Heart left ventricle (tissue), 16 donors: Measurements from ENCODE around the gene KIAA1958. TPM values are rescaled to one million over a fixed set of nuclear protein-coding genes. Genes with fewer than 3 reads are reported as not detected.

ENCODE experiments used
- ATAC-seq, 4 donors: fragments of 200-7000 bp; cut with Tn5 transposase; one replicate each; pipeline ENCODE4 v1.9.1; 2020 to 2022; ENCODE audit warnings: moderate library complexity in 4 of 4, mild to moderate bottlenecking in 3 of 4, moderate number of reproducible peaks in 1 of 4
- DNase-seq, 5 donors: peaks; one replicate each; pipeline ENCODE4 v3.0.0-alpha.2; 2020
- H3K27ac ChIP-seq, 12 donors: fragments of 200-600 bp; sonication (generic) in 4 of 12; one replicate each; pipeline versions ENCODE4 v1.5.0 to v1.8.0; 2016 to 2022; ENCODE audit warnings: mild to moderate bottlenecking in 2 of 12
- H3K27me3 ChIP-seq, 9 donors: fragments of 200-600 bp; sonication (generic) in 2 of 9; one replicate each; pipeline versions ENCODE4 v1.5.1 to v1.8.0; 2016 to 2022; ENCODE audit warnings: mild to moderate bottlenecking in 3 of 9
- H3K36me3 ChIP-seq, 9 donors: fragments of 200-600 bp; sonication (generic) in 2 of 9; one replicate each; pipeline versions ENCODE4 v1.5.0 to v1.8.0; 2018 to 2022; ENCODE audit warnings: mild to moderate bottlenecking in 2 of 9
- H3K4me1 ChIP-seq, 12 donors: fragments of 200-600 bp; sonication (generic) in 4 of 12; one replicate each; pipeline versions ENCODE4 v1.5.0 to v1.8.0; 2016 to 2022; ENCODE audit warnings: mild to moderate bottlenecking in 3 of 12
- H3K4me3 ChIP-seq, 12 donors: fragments of 200-600 bp; sonication (generic) in 4 of 12; one replicate each; pipeline versions ENCODE4 v1.5.0 to v1.8.0; 2017 to 2022; ENCODE audit warnings: mild to moderate bottlenecking in 9 of 12, moderate library complexity in 4 of 12
- H3K9me3 ChIP-seq, 12 donors: fragments of 200-600 bp; sonication (generic) in 4 of 12; one replicate each; pipeline versions ENCODE4 v1.5.0 to v1.8.0; 2016 to 2022; ENCODE audit warnings: mild to moderate bottlenecking in 1 of 12
- POLR2A ChIP-seq, 2 donors: fragments of 450-650 bp; IDR thresholded peaks; one replicate each; pipeline ENCODE4 v1.6.1; 2017; ENCODE audit warnings: antibody characterized with exemption in 2 of 2, mild to moderate bottlenecking in 2 of 2, moderate library complexity in 2 of 2
- WGBS, 4 donors: extraction: QIAGEN DNeasy Blood & Tissue Kit in 2 of 4; methylation state at CpG; one replicate each; pipeline versions ENCODE4 v1.1.5 to v1.1.7; 2013 to 2018; 5-methylcytosine and 5-hydroxymethylcytosine counted together
- intact Hi-C, 10 donors: fragments of 100-400 bp; cut with DNase I; formaldehyde crosslinking; loops; one replicate each; pipeline versions ENCODE4 v1.11.1 to v1.14.2; 2022
- polyA plus RNA-seq, 2 donors: library from polyadenylated mRNA; stranded (reverse); fragments of 200-250 nt; gene quantifications; one replicate each; pipeline ENCODE4 v1.2.3, GENCODE V29; 2013
- total RNA-seq, 9 donors: library from RNA; depleted of rRNA in 2 of 9; stranded (reverse); fragments of >200 nt in 2 of 9; fragmentation: NEBNext Ultra II Directional in 3 of 9; extraction: Animal tissue kit (Norgen Biotek cat#: 25700) in 3 of 9; gene quantifications; one replicate each; pipeline versions ENCODE4 v1.1.0 to v1.2.4, GENCODE V29; 2016 to 2023
- TF ChIP-seq, protein P1 (sequence below), 12 donors: fragments of 200-600 bp; sonication (generic) in 4 of 12; IDR thresholded peaks; one replicate each; pipeline versions ENCODE4 v1.5.0 to v1.8.0; 2018 to 2022; ENCODE audit warnings: antibody characterized with exemption in 12 of 12, mild to moderate bottlenecking in 5 of 12
- donor health status: ischemic (EF 13 %, LVEDD 7.1; RV severe dilation, severe dysfunction).
- donor health status: healthy with polysubstance abuse.
- donor health status: DM: no; HTN: yes; CAD: no.
- donor health status: DM: no; HTN: no; CAD: no.
- donor health status: ischemic (EF 25% LVEDD 6.9; RV normal size, moderate dysfunction).
- donor health status: ischemic (EF 25% LVEDD 5.7; RV mildly dilated, moderate dysfunction).
- donor health status: healthy.
- donor health status: DM: yes; HTN: yes; CAD: no.
- donor health status: ischemic (EF 35%, LVEDD 5.7; RV mildly dilated, moderate dysfunction).
- donor health status: nonischemic (EF 11% LVEDD 7.7; RV severe dilation, severe dysfunction).
- donor health status: DM: yes; HTN: yes; CAD: no.
- donor health status: PGD.
- donor health status: ischemic (EF 29% LVEDD 5.4; RV normal size, mild dysfunction).
- donor health status: nonischemic (EF 23%, LVEDD 6.1; RV moderate dilation, normal function).

The KIAA1958 gene
- total and polyA plus RNA-seq, 11 donors: 0.99 to 8.5 (median 5.8) TPM

DNA sequence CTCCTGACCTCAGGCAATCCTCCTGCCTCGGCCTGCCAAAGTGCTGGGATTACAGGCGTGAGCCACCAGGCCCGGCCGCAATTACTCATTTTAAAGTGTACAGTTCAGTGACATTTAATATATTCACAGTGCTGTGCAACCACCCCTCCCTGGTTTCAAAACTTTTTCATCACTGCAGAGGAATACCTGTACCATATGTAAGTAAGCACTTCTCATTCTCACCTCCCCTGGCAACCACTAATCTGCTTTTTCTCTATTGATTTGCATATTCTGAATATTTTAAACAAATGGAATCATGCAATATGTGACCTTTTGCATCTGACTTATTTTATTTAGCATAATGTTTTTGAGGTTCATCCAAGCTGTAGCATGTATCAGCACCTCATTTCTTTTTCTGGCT lies 21.3 kb upstream of the KIAA1958 start:
- TF ChIP-seq POLR2A (IDR thresholded peaks at IDR 0.05): no peak
- TF ChIP-seq, protein P1, sequence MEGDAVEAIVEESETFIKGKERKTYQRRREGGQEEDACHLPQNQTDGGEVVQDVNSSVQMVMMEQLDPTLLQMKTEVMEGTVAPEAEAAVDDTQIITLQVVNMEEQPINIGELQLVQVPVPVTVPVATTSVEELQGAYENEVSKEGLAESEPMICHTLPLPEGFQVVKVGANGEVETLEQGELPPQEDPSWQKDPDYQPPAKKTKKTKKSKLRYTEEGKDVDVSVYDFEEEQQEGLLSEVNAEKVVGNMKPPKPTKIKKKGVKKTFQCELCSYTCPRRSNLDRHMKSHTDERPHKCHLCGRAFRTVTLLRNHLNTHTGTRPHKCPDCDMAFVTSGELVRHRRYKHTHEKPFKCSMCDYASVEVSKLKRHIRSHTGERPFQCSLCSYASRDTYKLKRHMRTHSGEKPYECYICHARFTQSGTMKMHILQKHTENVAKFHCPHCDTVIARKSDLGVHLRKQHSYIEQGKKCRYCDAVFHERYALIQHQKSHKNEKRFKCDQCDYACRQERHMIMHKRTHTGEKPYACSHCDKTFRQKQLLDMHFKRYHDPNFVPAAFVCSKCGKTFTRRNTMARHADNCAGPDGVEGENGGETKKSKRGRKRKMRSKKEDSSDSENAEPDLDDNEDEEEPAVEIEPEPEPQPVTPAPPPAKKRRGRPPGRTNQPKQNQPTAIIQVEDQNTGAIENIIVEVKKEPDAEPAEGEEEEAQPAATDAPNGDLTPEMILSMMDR (IDR thresholded peaks at IDR 0.05): no peak
- DNase-seq (no peak), ATAC-seq (no peak)
- Histone ChIP-seq H3K27me3 (no peaks in the 10 kb centered on the region), H3K4me1 (no peaks in the 10 kb centered on the region), H3K36me3 (peaks cover 0 to 91% (median 49%) of the 10 kb centered on the region in 9 donors), H3K27ac (no peak overlapping the region), H3K9me3 (peaks cover 0 to 8% (median 0%) of the 10 kb centered on the region in 12 donors), H3K4me3 (no peak overlapping the region)
- WGBS, 4 donors: 95 to 100% (median 98%) methylated on average over 4 of the region's 4 CpGs
- intact Hi-C loops: loop anchor here in 3 of 10 donors (10.0 kb wide), 3 partner anchors 229 to 249 kb away; partner anchors contain the start of gene INIP (in 1 of the 3)

DNA sequence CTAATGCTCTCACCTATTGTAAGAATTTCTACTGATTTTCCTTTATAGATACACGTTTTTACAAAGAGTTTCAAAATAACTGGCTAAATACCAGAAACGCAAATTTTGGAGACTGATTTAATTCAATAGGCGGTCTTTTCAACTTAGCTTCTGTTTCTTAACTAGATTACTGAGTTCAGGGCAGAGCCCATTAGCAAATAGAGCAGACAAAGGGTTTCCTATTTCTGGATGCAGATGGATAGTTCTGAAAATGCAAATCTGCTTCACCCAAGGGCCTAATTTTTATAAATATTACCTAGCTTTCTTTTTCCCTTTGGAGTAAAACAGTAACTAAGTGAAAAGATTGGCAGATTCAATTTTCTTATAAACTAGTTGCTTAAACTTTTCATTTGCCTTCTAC lies 13.6 kb upstream of the KIAA1958 start:
- no peaks in the 10 kb centered on the region for H3K4me1 ChIP-seq
- DNase-seq: no peak
- no peak overlapping the region for H3K4me3 ChIP-seq
- H3K27me3 ChIP-seq: no peaks in the 10 kb centered on the region
- 87 to 90% (median 89%) methylated on average over 3 of the region's 3 CpGs for WGBS, 4 donors
- intact Hi-C loops: loop anchor here in 1 of 10 donors (5.0 kb wide), 1 partner anchor 234 kb away; no protein-coding TSS in a partner anchor
- H3K9me3 ChIP-seq: peaks cover 0 to 22% (median 2%) of the 10 kb centered on the region in 12 donors
- TF ChIP-seq POLR2A (IDR thresholded peaks at IDR 0.05): no peak
- TF ChIP-seq, protein P1 (IDR thresholded peaks at IDR 0.05): no peak
- peaks cover 0 to 63% (median 21%) of the 10 kb centered on the region in 9 donors for H3K36me3 ChIP-seq
- ATAC-seq: no peak
- no peak overlapping the region for H3K27ac ChIP-seq

DNA sequence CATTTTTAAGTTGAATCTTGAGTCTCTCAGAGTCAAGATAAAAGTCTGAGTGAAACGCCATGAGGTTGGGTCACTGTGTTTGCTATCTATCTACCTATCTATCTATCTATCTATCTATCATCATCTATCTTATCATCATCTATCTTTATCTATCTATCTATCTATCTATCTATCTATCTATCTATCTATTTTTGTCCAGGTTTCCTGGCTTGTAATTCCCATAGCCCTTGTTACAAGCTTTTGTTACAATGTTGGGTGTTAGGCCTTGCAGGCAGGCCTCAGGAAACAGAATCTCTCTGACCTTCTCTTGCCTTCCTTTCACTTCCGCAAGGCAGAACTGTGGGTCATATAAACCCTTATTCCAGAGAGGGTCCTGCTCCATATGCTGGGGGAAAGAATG lies 12.6 kb upstream of the KIAA1958 start:
- no peak overlapping the region for H3K27ac ChIP-seq
- 91 to 96% (median 95%) methylated on average over 2 of the region's 2 CpGs for WGBS, 4 donors
- TF ChIP-seq POLR2A (IDR thresholded peaks at IDR 0.05): no peak
- TF ChIP-seq, protein P1 (IDR thresholded peaks at IDR 0.05): no peak
- no peak overlapping the region for H3K4me3 ChIP-seq
- peaks cover 0 to 32% (median 11%) of the 10 kb centered on the region in 12 donors for H3K9me3 ChIP-seq
- peaks cover 0 to 58% (median 17%) of the 10 kb centered on the region in 9 donors for H3K36me3 ChIP-seq
- H3K4me1 ChIP-seq: no peaks in the 10 kb centered on the region
- ATAC-seq (no peak), DNase-seq (no peak)
- intact Hi-C loops: loop anchor here in 1 of 10 donors (5.0 kb wide), 1 partner anchor 233 kb away; no protein-coding TSS in a partner anchor
- no peaks in the 10 kb centered on the region for H3K27me3 ChIP-seq

DNA sequence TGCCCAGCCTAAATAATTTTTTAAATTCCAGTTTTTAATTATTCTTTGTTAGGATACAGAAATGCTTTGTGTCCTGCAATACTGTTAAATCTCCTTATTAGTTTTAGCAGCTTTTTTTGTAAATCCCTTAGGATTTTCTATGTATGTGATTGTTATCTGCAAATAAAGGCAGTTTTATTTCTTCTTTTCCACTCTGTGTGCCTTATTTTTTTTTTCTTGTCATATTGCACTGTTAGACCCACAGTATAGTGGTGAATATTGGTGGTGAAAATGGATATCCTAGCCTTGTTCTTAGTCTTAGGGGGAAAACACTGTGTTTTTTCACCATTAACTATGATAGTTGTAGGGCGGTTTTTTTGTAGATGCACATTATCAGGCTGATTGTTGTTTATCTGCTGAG lies 11.3 kb upstream of the KIAA1958 start:
- intact Hi-C loops: no loop called here
- 96 to 100% (median 100%) methylated on average over 1 of the region's 1 CpG for WGBS, 4 donors
- Histone ChIP-seq H3K9me3 (peaks cover 0 to 37% (median 12%) of the 10 kb centered on the region in 12 donors), H3K36me3 (peaks cover 0 to 51% (median 15%) of the 10 kb centered on the region in 9 donors), H3K4me1 (no peaks in the 10 kb centered on the region), H3K27me3 (no peaks in the 10 kb centered on the region), H3K4me3 (no peak overlapping the region), H3K27ac (no peak overlapping the region)
- ATAC-seq: no peak
- TF ChIP-seq, protein P1 (IDR thresholded peaks at IDR 0.05): no peak
- no peak for TF ChIP-seq POLR2A (IDR thresholded peaks at IDR 0.05)
- DNase-seq: no peak
